HepG2 (cell line): ENCODE results near the gene TMEM235. TPM values are rescaled to one million over a fixed set of nuclear protein-coding genes. Genes with fewer than 3 reads are reported as not detected.
A peak's percentile ranks its signal among the peaks of the same experiment; 100 is the strongest.

Experiments
- ASH2L ChIP-seq: fragments of 300-600, 200-600 bp; sonication (generic); IDR thresholded peaks from 2 replicates; pipeline ENCODE4 v1.7.0; 2017; ENCODE audit warnings: low read depth, mild to moderate bottlenecking, moderate library complexity, mixed read lengths, low read length; ENCODE audit not compliant: insufficient read length
- BORCS8-MEF2B ChIP-seq: sonication (generic); formaldehyde crosslinking; IDR thresholded peaks from 2 replicates; pipeline ENCODE4 v1.8.0; 2022; ENCODE audit warnings: mild to moderate bottlenecking, missing genetic modification reagents
- CCAR2 ChIP-seq: fragments of 200-400 bp; formaldehyde crosslinking; optimal IDR thresholded peaks from 2 replicates; pipeline ENCODE3; 2018; ENCODE audit warnings: low read depth, mild to moderate bottlenecking, low read length, moderate library complexity
- IKZF4 ChIP-seq: sonication (generic); formaldehyde crosslinking; IDR thresholded peaks from 2 replicates; pipeline ENCODE4 v1.5.1; 2020; ENCODE audit warnings: borderline replicate concordance, mild to moderate bottlenecking, low read depth, missing genetic modification reagents; ENCODE audit errors: not compliant biosample characterization
- KAT2B ChIP-seq: fragments of 150-350 bp; IDR thresholded peaks from 2 replicates; pipeline ENCODE4 v1.6.1; 2014; ENCODE audit warnings: low read depth, low read length, borderline replicate concordance
- PHF5A ChIP-seq: IDR thresholded peaks from one replicate; pipeline ENCODE4 v1.6.1; 2018; ENCODE audit warnings: low read depth, missing genetic modification reagents; ENCODE audit not compliant: unreplicated experiment
- POLR2AphosphoS2 ChIP-seq: IDR thresholded peaks from 2 replicates; pipeline ENCODE4 v1.6.1; 2011; ENCODE audit warnings: low read depth, low read length, improper control_type of control experiment
- PPARG ChIP-seq: conservative IDR thresholded peaks from 2 replicates; pipeline ENCODE4 v1.6.1; 2016; ENCODE audit warnings: missing biosample characterization, missing genetic modification reagents
- SP140L ChIP-seq: sonication (generic); formaldehyde crosslinking; IDR thresholded peaks from 2 replicates; pipeline ENCODE4 v1.4.0; 2020; ENCODE audit warnings: missing genetic modification reagents, borderline replicate concordance
- ZFAT ChIP-seq: sonication (generic); formaldehyde crosslinking; conservative IDR thresholded peaks from 2 replicates; pipeline ENCODE4 v1.8.1; 2023; ENCODE audit warnings: missing genetic modification reagents, inconsistent platforms
- ZFP36L1 ChIP-seq: sonication (generic); formaldehyde crosslinking; IDR thresholded peaks from 2 replicates; pipeline ENCODE4 v1.8.0; 2022; ENCODE audit warnings: mild to moderate bottlenecking, missing genetic modification reagents, moderate library complexity
- ZNF672 ChIP-seq: sonication (generic); formaldehyde crosslinking; IDR thresholded peaks from 2 replicates; pipeline ENCODE4 v1.8.1; 2022; ENCODE audit warnings: missing genetic modification reagents
- ZNF773 ChIP-seq: sonication (generic); formaldehyde crosslinking; IDR thresholded peaks from 2 replicates; pipeline ENCODE4 v1.4.0; 2020; ENCODE audit warnings: missing genetic modification reagents, borderline replicate concordance
- polyA plus RNA-seq, 8 experiments: library from polyadenylated mRNA; depleted of rRNA in 3 of 8; stranded (reverse) in 7 of 8; unstranded in 1 of 8; fragments of >200 nt; fragmentation: Illumina TruSeq in 4 of 8; extraction: Trizol in 4 of 8; gene quantifications; 2 replicates each; pipeline versions ENCODE4 v1.2.1 to v1.2.3, GENCODE V29; 2011 to 2016; ENCODE audit warnings: low read depth in 4 of 8, missing spikeins in 1 of 8, mixed read lengths in 1 of 8; ENCODE audit not compliant: insufficient read depth in 1 of 8
- total RNA-seq, 5 experiments: library from RNA; depleted of rRNA; stranded (reverse); fragments of >200 nt; fragmentation: Illumina TruSeq; extraction: Trizol; gene quantifications; 2 replicates each; pipeline ENCODE4 v1.2.3, GENCODE V29; 2016; ENCODE audit warnings: low read depth in 1 of 5
- TF ChIP-seq, protein P1 (sequence below): sonication (generic); formaldehyde crosslinking; IDR thresholded peaks from 2 replicates; pipeline ENCODE4 v1.5.0; 2020; ENCODE audit warnings: missing genetic modification reagents, mild to moderate bottlenecking, borderline replicate concordance
- TF ChIP-seq, protein P2 (sequence below): sonication (generic); formaldehyde crosslinking; IDR thresholded peaks from 2 replicates; pipeline ENCODE4 v1.4.0; 2020; ENCODE audit warnings: missing genetic modification reagents, borderline replicate concordance
- TF ChIP-seq, protein P3 (sequence below): sonication (generic); formaldehyde crosslinking; IDR thresholded peaks from 2 replicates; pipeline ENCODE4 v1.4.0; 2020; ENCODE audit warnings: missing genetic modification reagents
- TF ChIP-seq, protein P4 (sequence below): IDR thresholded peaks from 2 replicates; pipeline ENCODE4 v1.4.0; 2020; ENCODE audit warnings: mild to moderate bottlenecking, missing genetic modification reagents
- TF ChIP-seq, protein P5 (sequence below): sonication (generic); formaldehyde crosslinking; IDR thresholded peaks from 2 replicates; pipeline ENCODE4 v1.8.1; 2023; ENCODE audit warnings: mild to moderate bottlenecking, inconsistent platforms, moderate library complexity, missing genetic modification reagents, borderline replicate concordance

Gene TMEM235
- total and polyA plus RNA-seq, 2 of the 13 experiments (the other 11 are each of a cell fraction or from before 2014, with no cell fraction given) = not detected

DNA sequence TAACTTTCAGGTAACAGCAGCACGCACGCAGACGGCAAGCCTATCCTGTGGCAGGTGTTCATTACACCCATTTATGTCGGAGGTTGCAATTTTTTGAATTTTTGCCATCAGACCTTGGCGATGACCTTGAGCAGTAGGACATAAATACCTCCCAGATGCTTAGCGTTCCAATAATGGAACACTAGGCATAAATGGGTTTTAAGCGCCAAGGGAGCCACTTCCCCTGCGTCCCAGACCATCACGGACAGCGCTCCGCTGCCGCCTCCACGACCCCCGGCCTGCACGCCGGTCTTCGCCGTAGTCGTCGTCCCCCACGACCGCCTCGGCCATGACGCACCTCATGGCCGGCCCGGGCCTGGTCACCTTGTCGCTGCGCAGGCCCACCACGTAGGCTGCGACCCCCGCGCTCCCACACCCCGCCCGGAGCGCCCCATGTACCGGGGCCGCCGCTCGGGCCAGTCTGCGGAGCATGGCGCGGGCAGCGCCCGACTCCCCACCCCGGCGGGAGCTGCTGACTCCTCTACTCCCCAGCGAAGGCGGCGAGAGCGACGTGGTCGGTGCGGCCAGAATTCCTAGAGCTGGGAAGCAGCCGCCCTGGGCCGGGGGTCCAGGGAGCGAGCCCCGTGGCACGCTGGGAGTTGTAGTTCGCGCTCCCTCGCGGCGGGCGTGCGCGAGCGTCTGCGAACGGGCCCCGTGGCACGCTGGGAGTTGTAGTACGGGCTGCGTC, 22.7 kb downstream of the TMEM235 start (continued):
- TF ChIP-seq IKZF4 (CRISPR knock-in tag) (peak; percentile 71), PPARG (CRISPR knock-in tag) (peak; percentile 60; the same call in 1 of the 2 replicates), CCAR2 (no peak), PHF5A (peak; percentile 68), SP140L (CRISPR knock-in tag) (0 out of 2 replicates have a peak, but pooled peaks have one; percentile 46), ZNF773 (peak; percentile 72), KAT2B (no peak), BORCS8-MEF2B (CRISPR knock-in tag) (peak; percentile 96; the same call in 1 of the 2 replicates), ZFAT (0 out of 2 replicates have a peak, but pooled peaks have one; percentile 40), ASH2L (peak; percentile 49), POLR2AphosphoS2 (no peak), ZFP36L1 (peak; percentile 96), ZNF672 (CRISPR knock-in tag) (0 out of 2 replicates have a peak, but pooled peaks have one; percentile 31)
- TF ChIP-seq, protein P1, sequence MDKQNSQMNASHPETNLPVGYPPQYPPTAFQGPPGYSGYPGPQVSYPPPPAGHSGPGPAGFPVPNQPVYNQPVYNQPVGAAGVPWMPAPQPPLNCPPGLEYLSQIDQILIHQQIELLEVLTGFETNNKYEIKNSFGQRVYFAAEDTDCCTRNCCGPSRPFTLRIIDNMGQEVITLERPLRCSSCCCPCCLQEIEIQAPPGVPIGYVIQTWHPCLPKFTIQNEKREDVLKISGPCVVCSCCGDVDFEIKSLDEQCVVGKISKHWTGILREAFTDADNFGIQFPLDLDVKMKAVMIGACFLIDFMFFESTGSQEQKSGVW (CRISPR knock-in tag) = no peak
- TF ChIP-seq, protein P2, sequence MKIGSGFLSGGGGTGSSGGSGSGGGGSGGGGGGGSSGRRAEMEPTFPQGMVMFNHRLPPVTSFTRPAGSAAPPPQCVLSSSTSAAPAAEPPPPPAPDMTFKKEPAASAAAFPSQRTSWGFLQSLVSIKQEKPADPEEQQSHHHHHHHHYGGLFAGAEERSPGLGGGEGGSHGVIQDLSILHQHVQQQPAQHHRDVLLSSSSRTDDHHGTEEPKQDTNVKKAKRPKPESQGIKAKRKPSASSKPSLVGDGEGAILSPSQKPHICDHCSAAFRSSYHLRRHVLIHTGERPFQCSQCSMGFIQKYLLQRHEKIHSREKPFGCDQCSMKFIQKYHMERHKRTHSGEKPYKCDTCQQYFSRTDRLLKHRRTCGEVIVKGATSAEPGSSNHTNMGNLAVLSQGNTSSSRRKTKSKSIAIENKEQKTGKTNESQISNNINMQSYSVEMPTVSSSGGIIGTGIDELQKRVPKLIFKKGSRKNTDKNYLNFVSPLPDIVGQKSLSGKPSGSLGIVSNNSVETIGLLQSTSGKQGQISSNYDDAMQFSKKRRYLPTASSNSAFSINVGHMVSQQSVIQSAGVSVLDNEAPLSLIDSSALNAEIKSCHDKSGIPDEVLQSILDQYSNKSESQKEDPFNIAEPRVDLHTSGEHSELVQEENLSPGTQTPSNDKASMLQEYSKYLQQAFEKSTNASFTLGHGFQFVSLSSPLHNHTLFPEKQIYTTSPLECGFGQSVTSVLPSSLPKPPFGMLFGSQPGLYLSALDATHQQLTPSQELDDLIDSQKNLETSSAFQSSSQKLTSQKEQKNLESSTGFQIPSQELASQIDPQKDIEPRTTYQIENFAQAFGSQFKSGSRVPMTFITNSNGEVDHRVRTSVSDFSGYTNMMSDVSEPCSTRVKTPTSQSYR (CRISPR knock-in tag) = peak; percentile 21; the same call in 1 of the 2 replicates
- TF ChIP-seq, protein P3, sequence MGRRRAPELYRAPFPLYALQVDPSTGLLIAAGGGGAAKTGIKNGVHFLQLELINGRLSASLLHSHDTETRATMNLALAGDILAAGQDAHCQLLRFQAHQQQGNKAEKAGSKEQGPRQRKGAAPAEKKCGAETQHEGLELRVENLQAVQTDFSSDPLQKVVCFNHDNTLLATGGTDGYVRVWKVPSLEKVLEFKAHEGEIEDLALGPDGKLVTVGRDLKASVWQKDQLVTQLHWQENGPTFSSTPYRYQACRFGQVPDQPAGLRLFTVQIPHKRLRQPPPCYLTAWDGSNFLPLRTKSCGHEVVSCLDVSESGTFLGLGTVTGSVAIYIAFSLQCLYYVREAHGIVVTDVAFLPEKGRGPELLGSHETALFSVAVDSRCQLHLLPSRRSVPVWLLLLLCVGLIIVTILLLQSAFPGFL (CRISPR knock-in tag) = peak; percentile 68; the same call in 1 of the 2 replicates
- TF ChIP-seq, protein P4, sequence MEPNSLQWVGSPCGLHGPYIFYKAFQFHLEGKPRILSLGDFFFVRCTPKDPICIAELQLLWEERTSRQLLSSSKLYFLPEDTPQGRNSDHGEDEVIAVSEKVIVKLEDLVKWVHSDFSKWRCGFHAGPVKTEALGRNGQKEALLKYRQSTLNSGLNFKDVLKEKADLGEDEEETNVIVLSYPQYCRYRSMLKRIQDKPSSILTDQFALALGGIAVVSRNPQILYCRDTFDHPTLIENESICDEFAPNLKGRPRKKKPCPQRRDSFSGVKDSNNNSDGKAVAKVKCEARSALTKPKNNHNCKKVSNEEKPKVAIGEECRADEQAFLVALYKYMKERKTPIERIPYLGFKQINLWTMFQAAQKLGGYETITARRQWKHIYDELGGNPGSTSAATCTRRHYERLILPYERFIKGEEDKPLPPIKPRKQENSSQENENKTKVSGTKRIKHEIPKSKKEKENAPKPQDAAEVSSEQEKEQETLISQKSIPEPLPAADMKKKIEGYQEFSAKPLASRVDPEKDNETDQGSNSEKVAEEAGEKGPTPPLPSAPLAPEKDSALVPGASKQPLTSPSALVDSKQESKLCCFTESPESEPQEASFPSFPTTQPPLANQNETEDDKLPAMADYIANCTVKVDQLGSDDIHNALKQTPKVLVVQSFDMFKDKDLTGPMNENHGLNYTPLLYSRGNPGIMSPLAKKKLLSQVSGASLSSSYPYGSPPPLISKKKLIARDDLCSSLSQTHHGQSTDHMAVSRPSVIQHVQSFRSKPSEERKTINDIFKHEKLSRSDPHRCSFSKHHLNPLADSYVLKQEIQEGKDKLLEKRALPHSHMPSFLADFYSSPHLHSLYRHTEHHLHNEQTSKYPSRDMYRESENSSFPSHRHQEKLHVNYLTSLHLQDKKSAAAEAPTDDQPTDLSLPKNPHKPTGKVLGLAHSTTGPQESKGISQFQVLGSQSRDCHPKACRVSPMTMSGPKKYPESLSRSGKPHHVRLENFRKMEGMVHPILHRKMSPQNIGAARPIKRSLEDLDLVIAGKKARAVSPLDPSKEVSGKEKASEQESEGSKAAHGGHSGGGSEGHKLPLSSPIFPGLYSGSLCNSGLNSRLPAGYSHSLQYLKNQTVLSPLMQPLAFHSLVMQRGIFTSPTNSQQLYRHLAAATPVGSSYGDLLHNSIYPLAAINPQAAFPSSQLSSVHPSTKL (CRISPR knock-in tag) = peak; percentile 49; the same call in 1 of the 2 replicates
- TF ChIP-seq, protein P5, sequence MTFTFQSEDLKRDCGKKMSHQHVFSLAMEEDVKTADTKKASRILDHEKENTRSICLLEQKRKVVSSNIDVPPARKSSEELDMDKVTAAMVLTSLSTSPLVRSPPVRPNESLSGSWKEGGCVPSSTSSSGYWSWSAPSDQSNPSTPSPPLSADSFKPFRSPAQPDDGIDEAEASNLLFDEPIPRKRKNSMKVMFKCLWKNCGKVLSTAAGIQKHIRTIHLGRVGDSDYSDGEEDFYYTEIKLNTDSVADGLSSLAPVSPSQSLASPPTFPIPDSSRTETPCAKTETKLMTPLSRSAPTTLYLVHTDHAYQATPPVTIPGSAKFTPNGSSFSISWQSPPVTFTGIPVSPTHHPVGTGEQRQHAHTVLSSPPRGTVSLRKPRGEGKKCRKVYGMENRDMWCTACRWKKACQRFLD = peak; percentile 94; the same call in 1 of the 2 replicates
